Measurements from ENCODE around the gene ADRA1B.

DNA sequence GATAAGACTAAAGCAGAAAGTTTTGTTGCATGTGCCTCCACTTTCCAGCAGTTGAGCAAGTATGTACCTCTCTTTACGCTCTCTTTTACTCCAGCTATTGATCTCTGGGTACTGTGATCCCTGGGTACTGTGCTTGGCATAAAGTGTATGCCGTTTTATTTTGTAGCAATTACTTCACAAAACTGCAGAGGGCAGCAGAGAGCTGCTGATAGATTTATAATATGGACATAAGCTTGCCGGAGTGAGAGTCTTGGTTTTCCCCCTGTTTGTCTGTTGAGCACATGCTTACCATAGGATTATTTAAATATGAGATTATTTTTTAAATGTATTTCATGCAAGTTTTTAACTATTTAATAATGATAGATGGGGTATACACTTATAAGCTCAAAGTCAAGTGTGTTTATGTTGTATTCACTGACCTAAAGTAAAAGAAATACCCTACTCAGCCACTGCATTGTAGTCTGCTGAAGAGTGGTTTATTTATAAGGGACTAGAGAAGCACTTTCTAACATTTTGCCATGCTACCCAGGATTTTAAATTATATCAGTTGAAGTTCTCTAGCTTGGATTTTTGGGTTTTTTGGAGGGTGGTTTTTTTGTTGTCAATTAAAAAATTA is 105.7 kb downstream of the ADRA1B start:
- TF ChIP-seq CTCF (IDR thresholded peaks at IDR 0.05) (peak; percentile 88), POLR2AphosphoS5 (IDR thresholded peaks at IDR 0.05; ENCODE audit: low read depth, low read length) (no peak), TCF7L2 (IDR thresholded peaks at IDR 0.05; ENCODE audit: low read depth, low read length) (no peak)
- TF ChIP-seq, protein P1, sequence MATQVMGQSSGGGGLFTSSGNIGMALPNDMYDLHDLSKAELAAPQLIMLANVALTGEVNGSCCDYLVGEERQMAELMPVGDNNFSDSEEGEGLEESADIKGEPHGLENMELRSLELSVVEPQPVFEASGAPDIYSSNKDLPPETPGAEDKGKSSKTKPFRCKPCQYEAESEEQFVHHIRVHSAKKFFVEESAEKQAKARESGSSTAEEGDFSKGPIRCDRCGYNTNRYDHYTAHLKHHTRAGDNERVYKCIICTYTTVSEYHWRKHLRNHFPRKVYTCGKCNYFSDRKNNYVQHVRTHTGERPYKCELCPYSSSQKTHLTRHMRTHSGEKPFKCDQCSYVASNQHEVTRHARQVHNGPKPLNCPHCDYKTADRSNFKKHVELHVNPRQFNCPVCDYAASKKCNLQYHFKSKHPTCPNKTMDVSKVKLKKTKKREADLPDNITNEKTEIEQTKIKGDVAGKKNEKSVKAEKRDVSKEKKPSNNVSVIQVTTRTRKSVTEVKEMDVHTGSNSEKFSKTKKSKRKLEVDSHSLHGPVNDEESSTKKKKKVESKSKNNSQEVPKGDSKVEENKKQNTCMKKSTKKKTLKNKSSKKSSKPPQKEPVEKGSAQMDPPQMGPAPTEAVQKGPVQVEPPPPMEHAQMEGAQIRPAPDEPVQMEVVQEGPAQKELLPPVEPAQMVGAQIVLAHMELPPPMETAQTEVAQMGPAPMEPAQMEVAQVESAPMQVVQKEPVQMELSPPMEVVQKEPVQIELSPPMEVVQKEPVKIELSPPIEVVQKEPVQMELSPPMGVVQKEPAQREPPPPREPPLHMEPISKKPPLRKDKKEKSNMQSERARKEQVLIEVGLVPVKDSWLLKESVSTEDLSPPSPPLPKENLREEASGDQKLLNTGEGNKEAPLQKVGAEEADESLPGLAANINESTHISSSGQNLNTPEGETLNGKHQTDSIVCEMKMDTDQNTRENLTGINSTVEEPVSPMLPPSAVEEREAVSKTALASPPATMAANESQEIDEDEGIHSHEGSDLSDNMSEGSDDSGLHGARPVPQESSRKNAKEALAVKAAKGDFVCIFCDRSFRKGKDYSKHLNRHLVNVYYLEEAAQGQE (IDR thresholded peaks at IDR 0.05; ENCODE audit: insufficient read depth in 1 of 2, low read depth in 2 of 2, low read length in 1 of 2) = no peak

Measured in Panc1 (cell line).